ENCODE measurements around the gene FKBP7.
A peak's percentile ranks its signal among the peaks of the same experiment; 100 is the strongest.
"Not testable (repeated sequence)": the region's sequence is repeated elsewhere in the genome, so short reads cannot be mapped to it uniquely, and the experiment has no call there.

FKBP7 gene

GRCh38 chr2:178448968-178449661 is 29.3 kb downstream of the FKBP7 start:
- DNase-seq, result no peak

- DNase-seq, result no peak
Measured at GRCh38 chr2:178441426-178441825, 37.0 kb downstream of the FKBP7 start.

GRCh38 chr2:178436662-178437061 is 41.7 kb downstream of the FKBP7 start:
- no peak for DNase-seq

- DNase-seq, result no peak
Measured at GRCh38 chr2:178429336-178429735, 49.1 kb downstream of the FKBP7 start.

- DNase-seq, result no peak
Measured at GRCh38 chr2:178428396-178428806, 50.0 kb downstream of the FKBP7 start.

- no peak for DNase-seq
Measured at GRCh38 chr2:178427458-178427857, 50.9 kb downstream of the FKBP7 start.

GRCh38 chr2:178426388-178426787 is 52.0 kb downstream of the FKBP7 start:
- no peak for DNase-seq

GRCh38 chr2:178425255-178425827 is 53.1 kb downstream of the FKBP7 start:
- no peak for DNase-seq

GRCh38 chr2:178423746-178424145 is 54.7 kb downstream of the FKBP7 start:
- DNase-seq, result not testable (repeated sequence)

- DNase-seq, result no peak
Measured at GRCh38 chr2:178422097-178422496, 56.3 kb downstream of the FKBP7 start.

- no peak for DNase-seq
Measured at GRCh38 chr2:178420463-178420999, 57.9 kb downstream of the FKBP7 start.

GRCh38 chr2:178419123-178419522 is 59.3 kb downstream of the FKBP7 start:
- no peak for DNase-seq

GRCh38 chr2:178418426-178418825 is 60.0 kb downstream of the FKBP7 start:
- no peak for DNase-seq

- no peak for DNase-seq
Measured at GRCh38 chr2:178417916-178418315, 60.5 kb downstream of the FKBP7 start.

- no peak for DNase-seq
Measured at GRCh38 chr2:178415979-178416378, 62.4 kb downstream of the FKBP7 start.

- peak; percentile 97 for DNase-seq
Measured at GRCh38 chr2:178414266-178415247, 63.8 kb downstream of the FKBP7 start.
